Caco-2 (cell line): ENCODE measurements around the gene XPO4. TPM values are rescaled to one million over a fixed set of nuclear protein-coding genes. Genes with fewer than 3 reads are reported as not detected.

ENCODE experiments used
- BruUV-seq: library from RNA; stranded (reverse); fragments of 400-500 nt; replicated peaks from 2 replicates; lab custom pipeline; 2021; lab: Mats Ljungman, UMichigan
- CTCF ChIA-PET: fragments of 300-600 bp; sonication (Branson Sonifier 250); formaldehyde crosslinking; loops from one replicate; lab custom pipeline; 2022; ENCODE audit warnings: antibody characterized with exemption; lab: Charles Lee
- POLR2A ChIA-PET: fragments of 300-600 bp; sonication (Branson Sonifier 250); formaldehyde crosslinking; loops from one replicate; lab custom pipeline; 2022; ENCODE audit warnings: antibody characterized with exemption; lab: Charles Lee
- DNase-seq, 2 experiments: peaks; one replicate each; pipeline versions ENCODE4 v3.0.0 to v3.0.0-alpha.2; 2020 to 2022
- H3K27me3 ChIP-seq: replicated peaks from 2 replicates; pipeline ENCODE4 v1.6.0; 2011; ENCODE audit warnings: low read length; ENCODE audit not compliant: control insufficient read depth, insufficient read depth
- H3K36me3 ChIP-seq: 2 replicates; pipeline ENCODE4 v1.5.1; 2011; ENCODE audit warnings: low read length; ENCODE audit not compliant: control insufficient read depth, insufficient read depth
- H3K4me1 ChIP-seq: fragments of 250-450 bp; sonication (Bioruptor Pico); 2 replicates; pipeline ENCODE4 v1.5.1; 2020; ENCODE audit warnings: mild to moderate bottlenecking
- H3K4me3 ChIP-seq: 2 replicates; pipeline ENCODE4 v1.5.1; 2011; ENCODE audit warnings: low read depth, mild to moderate bottlenecking, control low read depth, low read length
- H3K9me3 ChIP-seq: fragments of 250-450 bp; sonication (Bioruptor Pico); 2 replicates; pipeline ENCODE4 v1.5.1; 2020; ENCODE audit warnings: mild to moderate bottlenecking, moderate library complexity
- H3K27ac Mint-ChIP-seq: one replicate; pipeline ENCODE4 v1.8.0; 2022; ENCODE audit warnings: mixed read lengths; ENCODE audit not compliant: unreplicated experiment
- H3K27me3 Mint-ChIP-seq: one replicate; pipeline ENCODE4 v1.8.0; 2022; ENCODE audit warnings: mixed read lengths; ENCODE audit not compliant: insufficient read depth, unreplicated experiment
- H3K36me3 Mint-ChIP-seq: one replicate; pipeline ENCODE4 v1.8.0; 2022; ENCODE audit warnings: mild to moderate bottlenecking, mixed read lengths; ENCODE audit not compliant: insufficient read depth, unreplicated experiment
- H3K4me1 Mint-ChIP-seq: one replicate; pipeline ENCODE4 v1.8.0; 2022; ENCODE audit warnings: low read depth, mixed read lengths; ENCODE audit not compliant: unreplicated experiment
- H3K4me3 Mint-ChIP-seq: one replicate; pipeline ENCODE4 v1.8.0; 2022; ENCODE audit warnings: mild to moderate bottlenecking, moderate library complexity, mixed read lengths; ENCODE audit not compliant: unreplicated experiment
- H3K9me3 Mint-ChIP-seq: one replicate; pipeline ENCODE4 v1.8.0; 2022; ENCODE audit warnings: mixed read lengths; ENCODE audit not compliant: unreplicated experiment
- intact Hi-C: fragments of 100-400 bp; cut with micrococcal nuclease; formaldehyde crosslinking; loops from one replicate; pipeline ENCODE4 v1.10.0; 2022; ENCODE audit not compliant: unreplicated experiment
- total RNA-seq: library from RNA; stranded (reverse); gene quantifications from 2 replicates; pipeline ENCODE4 v1.2.3, GENCODE V29; 2022
- TF ChIP-seq, protein P1 (sequence below), 2 experiments: fragments of 200-600 bp in 1 of 2; IDR thresholded peaks; 1 replicate in 1 of 2; 2 replicates in 1 of 2; pipeline versions ENCODE4 v1.5.1 to v1.8.0; 2011 to 2022; ENCODE audit warnings: antibody characterized with exemption in 1 of 2, control low read depth in 1 of 2, inconsistent platforms in 1 of 2, low read depth in 1 of 2, low read length in 1 of 2, mild to moderate bottlenecking in 1 of 2, moderate library complexity in 1 of 2; ENCODE audit not compliant: insufficient read depth in 1 of 2, severe bottlenecking in 1 of 2, unreplicated experiment in 1 of 2

XPO4 gene
- total RNA-seq, 1 experiment from 2014 or later = 33.3 TPM

DNA sequence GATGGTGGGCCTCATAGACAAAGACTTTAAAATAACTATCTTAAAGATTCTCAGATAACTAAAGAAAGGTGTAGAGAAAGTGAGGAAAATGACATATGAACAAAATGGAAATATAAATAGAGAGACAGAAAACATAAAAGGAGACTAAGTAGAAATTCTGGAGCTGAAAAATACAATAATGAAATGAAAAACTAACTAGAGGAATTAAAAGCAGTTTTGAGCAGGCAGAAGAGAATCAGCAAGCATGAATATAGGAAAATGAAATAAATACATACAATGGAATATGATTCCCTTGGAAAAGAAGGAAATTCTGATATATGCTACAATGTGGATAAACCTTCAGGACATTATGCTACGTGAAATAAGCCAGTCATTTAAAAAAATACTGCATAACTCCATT, 132.7 kb downstream of the XPO4 start:
- no peak overlapping the region for H3K27ac Mint-ChIP-seq
- H3K27me3 Mint-ChIP-seq = no peaks in the 10 kb centered on the region
- Histone ChIP-seq H3K4me1 (no peaks in the 10 kb centered on the region), H3K4me3 (no peak overlapping the region), H3K27me3 (no peaks in the 10 kb centered on the region), H3K9me3 (peaks cover 8% of the 10 kb centered on the region), H3K36me3 (no peaks in the 10 kb centered on the region)
- H3K36me3 Mint-ChIP-seq = peaks cover 39% of the 10 kb centered on the region
- H3K9me3 Mint-ChIP-seq = peaks cover 22% of the 10 kb centered on the region
- intact Hi-C loops = loop anchor here (5.0 kb wide), 2 partner anchors 38 to 273 kb away; no protein-coding TSS in a partner anchor
- no TSS peak for BruUV-seq
- peaks cover 16% of the 10 kb centered on the region for H3K4me1 Mint-ChIP-seq
- no peak overlapping the region for H3K4me3 Mint-ChIP-seq
- TF ChIP-seq, protein P1, sequence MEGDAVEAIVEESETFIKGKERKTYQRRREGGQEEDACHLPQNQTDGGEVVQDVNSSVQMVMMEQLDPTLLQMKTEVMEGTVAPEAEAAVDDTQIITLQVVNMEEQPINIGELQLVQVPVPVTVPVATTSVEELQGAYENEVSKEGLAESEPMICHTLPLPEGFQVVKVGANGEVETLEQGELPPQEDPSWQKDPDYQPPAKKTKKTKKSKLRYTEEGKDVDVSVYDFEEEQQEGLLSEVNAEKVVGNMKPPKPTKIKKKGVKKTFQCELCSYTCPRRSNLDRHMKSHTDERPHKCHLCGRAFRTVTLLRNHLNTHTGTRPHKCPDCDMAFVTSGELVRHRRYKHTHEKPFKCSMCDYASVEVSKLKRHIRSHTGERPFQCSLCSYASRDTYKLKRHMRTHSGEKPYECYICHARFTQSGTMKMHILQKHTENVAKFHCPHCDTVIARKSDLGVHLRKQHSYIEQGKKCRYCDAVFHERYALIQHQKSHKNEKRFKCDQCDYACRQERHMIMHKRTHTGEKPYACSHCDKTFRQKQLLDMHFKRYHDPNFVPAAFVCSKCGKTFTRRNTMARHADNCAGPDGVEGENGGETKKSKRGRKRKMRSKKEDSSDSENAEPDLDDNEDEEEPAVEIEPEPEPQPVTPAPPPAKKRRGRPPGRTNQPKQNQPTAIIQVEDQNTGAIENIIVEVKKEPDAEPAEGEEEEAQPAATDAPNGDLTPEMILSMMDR (IDR thresholded peaks at IDR 0.05; ENCODE audit: insufficient read depth in 1 of 2, low read depth in 1 of 2, low read length in 1 of 2, severe bottlenecking in 1 of 2, unreplicated experiment in 1 of 2) = no peak
- DNase-seq = no peak
- POLR2A ChIA-PET = no interaction called here
- CTCF ChIA-PET = no interaction called here

DNA sequence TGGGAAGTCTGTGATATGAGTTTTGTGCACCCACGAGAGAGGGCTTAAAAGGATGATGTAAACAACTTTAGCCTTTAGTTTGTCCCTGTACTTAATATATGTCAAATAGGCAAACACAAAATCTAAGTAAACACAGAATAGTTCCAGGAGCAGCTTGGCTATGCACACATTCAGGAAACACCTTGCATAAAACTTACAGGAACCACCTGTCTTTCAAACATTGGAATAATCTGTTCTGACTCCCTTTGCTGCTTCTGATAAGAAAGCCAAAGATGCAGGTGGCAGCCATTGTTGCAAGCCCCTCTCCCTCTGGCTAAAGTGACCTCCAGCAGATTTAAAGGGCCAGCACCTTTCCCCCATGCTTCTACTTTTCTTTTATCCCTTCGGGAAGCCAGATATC, 133.5 kb downstream of the XPO4 start:
- Histone ChIP-seq H3K4me3 (no peak overlapping the region), H3K36me3 (no peaks in the 10 kb centered on the region), H3K9me3 (peaks cover 8% of the 10 kb centered on the region), H3K27me3 (no peaks in the 10 kb centered on the region), H3K4me1 (no peaks in the 10 kb centered on the region)
- TF ChIP-seq, protein P1 (IDR thresholded peaks at IDR 0.05; ENCODE audit: insufficient read depth in 1 of 2, low read depth in 1 of 2, low read length in 1 of 2, severe bottlenecking in 1 of 2, unreplicated experiment in 1 of 2) = no peak
- Mint-ChIP-seq H3K27me3 (no peaks in the 10 kb centered on the region), H3K36me3 (peaks cover 38% of the 10 kb centered on the region), H3K9me3 (peaks cover 22% of the 10 kb centered on the region), H3K4me1 (peaks cover 16% of the 10 kb centered on the region), H3K4me3 (no peak overlapping the region), H3K27ac (no peak overlapping the region)
- intact Hi-C loops = no loop called here
- ChIA-PET POLR2A (no interaction called here), CTCF (interaction anchor here (0.7 kb wide), 1 partner anchor 390 kb away, joined by 3 read pairs; no protein-coding TSS in a partner anchor)
- no TSS peak for BruUV-seq
- DNase-seq = no peak

DNA sequence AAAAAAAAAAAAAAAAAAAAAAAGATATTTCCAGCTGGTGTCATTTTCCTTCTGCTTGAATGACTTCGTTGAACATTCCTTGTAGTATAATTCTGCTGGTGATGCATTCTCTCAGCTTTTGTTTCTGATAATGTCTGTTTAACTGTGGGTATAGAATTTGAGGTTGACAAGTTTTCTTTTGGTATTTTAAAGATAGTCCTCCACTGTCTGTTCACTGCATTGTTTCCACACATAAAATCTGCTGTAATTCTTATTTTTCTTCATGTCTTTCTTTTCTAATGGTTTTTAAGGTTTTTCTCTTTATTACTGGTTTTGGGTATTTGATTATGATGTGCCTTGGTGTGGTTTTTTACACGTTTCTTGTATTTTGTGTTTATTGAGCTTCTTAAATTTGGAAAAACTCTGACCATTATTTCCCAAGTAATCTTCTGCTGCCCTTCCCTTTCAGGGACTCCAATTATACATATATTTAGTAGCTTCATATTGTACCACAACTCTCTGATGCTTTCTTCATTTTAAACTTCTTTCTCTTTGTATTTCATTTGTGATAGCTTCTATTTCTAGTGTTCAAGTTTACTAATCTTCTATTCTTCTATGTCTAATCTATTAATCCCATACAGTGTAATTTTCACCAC, 135.1 kb downstream of the XPO4 start:
- ChIA-PET POLR2A (interaction anchor here (0.6 kb wide), 1 partner anchor 169 kb away, joined by 7 read pairs; no protein-coding TSS in a partner anchor), CTCF (interaction anchor here (0.6 kb wide), 1 partner anchor 32 kb away, joined by 7 read pairs; no protein-coding TSS in a partner anchor)
- Mint-ChIP-seq H3K9me3 (peaks cover 22% of the 10 kb centered on the region), H3K4me3 (no peak overlapping the region), H3K27ac (no peak overlapping the region), H3K36me3 (peaks cover 21% of the 10 kb centered on the region), H3K27me3 (no peaks in the 10 kb centered on the region), H3K4me1 (peaks cover 12% of the 10 kb centered on the region)
- TF ChIP-seq, protein P1 (IDR thresholded peaks at IDR 0.05; ENCODE audit: insufficient read depth in 1 of 2, low read depth in 1 of 2, low read length in 1 of 2, severe bottlenecking in 1 of 2, unreplicated experiment in 1 of 2) = no peak
- H3K4me1 ChIP-seq = no peaks in the 10 kb centered on the region
- no peaks in the 10 kb centered on the region for H3K27me3 ChIP-seq
- BruUV-seq = no TSS peak
- intact Hi-C loops = no loop called here
- peaks cover 8% of the 10 kb centered on the region for H3K9me3 ChIP-seq
- H3K4me3 ChIP-seq = no peak overlapping the region
- no peaks in the 10 kb centered on the region for H3K36me3 ChIP-seq
- no peak for DNase-seq
